ENCODE data around the gene RFESD. TPM values are rescaled to one million over a fixed set of nuclear protein-coding genes. Genes with fewer than 3 reads are reported as not detected.
"Not testable (repeated sequence)": the region's sequence is repeated elsewhere in the genome, so short reads cannot be mapped to it uniquely, and the experiment has no call there.

The RFESD gene
- total RNA-seq, 1 donor, result 1.6 TPM

DNA sequence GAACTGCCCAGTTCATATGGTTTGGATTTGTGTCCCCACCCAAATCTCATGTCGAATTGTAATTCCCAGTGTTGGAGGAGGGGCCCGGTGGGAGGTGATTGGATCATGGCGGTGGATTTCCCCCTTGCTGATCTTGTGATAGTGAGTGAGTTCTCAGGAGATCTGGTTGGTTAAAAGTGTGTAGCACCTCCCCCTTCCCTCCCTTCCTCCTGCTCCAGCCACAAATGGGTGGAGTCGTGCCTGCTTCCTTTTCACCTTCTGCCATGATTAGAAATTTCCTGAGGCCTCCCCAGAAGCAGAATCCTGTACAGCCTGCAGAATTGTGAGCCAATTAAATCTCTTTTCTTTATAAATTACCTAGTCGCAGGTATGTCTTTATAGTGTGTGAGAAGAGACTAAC is 59.6 kb downstream of the RFESD start:
- not testable (repeated sequence) for DNase-seq (ENCODE audit: low read depth in 2 of 3, low spot score in 2 of 3)

GRCh38 chr5:95707055-95707454 is 60.5 kb downstream of the RFESD start:
- no peak for DNase-seq (ENCODE audit: low read depth in 2 of 3, low spot score in 2 of 3)

Other genes with a start within 250 kb of the RFESD start
- gene SKIC3, start 91.8 kb upstream of the RFESD start, total RNA-seq, result 37.7 TPM
- gene ARSK, start 91.7 kb upstream of the RFESD start, total RNA-seq, result 3.8 TPM
- 0.54 TPM for gene GPR150, start 26.7 kb upstream of the RFESD start, total RNA-seq
- under 0.01 TPM for gene SPATA9, start 36.2 kb downstream of the RFESD start, total RNA-seq
- 48.7 TPM for gene RHOBTB3, start 84.6 kb downstream of the RFESD start, total RNA-seq
- gene GLRX, start 175.9 kb downstream of the RFESD start, total RNA-seq, result 19.9 TPM

Measured in hematopoietic multipotent progenitor cell (in vitro differentiated cells).